ENCODE results near the gene CXCL12.

The CXCL12 gene

DNA sequence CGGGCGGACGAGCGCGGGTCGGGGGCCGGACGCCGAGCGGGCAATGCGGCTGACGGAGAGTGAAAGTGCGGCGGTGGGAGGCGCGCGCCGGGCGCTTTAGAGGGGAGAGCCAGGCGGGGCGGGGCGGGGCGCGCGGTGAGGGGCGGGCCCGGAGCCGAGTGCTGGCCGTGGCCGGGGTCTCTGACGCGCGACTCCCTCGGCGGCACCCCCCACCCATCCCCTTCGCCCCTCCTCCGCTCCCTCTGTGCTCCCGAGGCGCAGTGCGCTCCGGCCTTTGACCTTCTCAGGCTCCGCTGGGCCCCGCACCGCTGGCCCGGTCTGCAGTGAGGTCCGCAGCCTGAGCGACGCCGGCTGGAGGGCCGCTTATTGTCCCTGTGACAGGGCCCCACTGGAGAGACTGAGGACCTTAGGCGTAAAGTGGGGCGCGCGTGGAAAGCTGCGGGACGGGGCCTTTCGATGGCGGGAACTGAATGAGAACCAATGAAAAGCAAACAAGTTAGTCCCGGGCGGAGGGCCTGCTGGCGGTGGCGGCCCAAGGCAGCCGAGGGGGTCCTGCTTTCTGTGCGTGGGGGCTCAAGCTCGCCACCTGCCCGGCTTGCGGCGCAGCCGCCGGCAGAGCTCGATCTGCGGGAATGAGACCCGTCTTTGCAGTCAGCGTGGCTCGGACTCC lies at the start of gene CXCL12:
Gene CXCL12 (minus strand): TSS at position 72 of the 670 bp plus-strand sequence. CDS start 92 bp downstream, outside the sequence.
- DNase-seq = no peak

DNA sequence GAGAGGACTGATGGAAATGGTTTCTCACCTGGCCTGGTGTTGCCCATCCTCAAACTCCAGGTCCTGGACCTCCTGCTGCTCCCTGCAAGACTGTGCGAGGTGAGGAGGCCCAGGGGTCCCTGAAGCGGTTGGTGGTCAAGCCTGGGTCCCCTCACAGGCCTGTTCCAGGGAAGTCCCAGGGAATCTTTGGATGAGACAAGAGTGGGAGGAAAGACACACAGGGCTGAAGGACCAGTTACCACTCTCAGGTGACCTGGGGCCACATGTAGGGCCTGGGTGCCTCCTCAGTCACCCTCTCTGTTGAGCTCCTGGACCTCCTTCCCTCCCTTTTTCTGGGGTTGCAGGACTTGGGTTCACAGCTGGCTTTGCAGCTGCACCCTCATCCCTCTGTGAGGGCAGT lies 42.6 kb upstream of the CXCL12 start:
- DNase-seq = no peak

DNA sequence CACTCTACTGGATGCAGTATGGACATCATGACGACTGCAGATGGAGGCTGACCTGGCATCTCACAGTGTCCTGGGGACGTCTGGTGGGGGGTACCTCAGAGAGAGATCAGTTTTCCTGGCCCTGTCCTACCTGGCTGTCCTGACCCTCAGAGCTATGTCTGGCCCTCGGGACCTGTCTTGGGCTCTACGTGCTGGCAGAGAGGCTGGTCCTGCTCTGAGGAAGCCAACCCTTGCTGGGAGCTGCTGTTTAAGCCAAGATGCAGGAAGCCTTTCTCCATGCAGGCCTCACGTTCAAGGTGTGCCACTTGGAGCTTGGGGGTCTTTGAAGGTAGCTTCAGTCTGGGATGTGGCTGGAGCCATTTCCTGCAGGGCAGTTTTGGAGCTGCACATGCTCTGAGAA lies 42.1 kb upstream of the CXCL12 start:
- DNase-seq = no peak

DNA sequence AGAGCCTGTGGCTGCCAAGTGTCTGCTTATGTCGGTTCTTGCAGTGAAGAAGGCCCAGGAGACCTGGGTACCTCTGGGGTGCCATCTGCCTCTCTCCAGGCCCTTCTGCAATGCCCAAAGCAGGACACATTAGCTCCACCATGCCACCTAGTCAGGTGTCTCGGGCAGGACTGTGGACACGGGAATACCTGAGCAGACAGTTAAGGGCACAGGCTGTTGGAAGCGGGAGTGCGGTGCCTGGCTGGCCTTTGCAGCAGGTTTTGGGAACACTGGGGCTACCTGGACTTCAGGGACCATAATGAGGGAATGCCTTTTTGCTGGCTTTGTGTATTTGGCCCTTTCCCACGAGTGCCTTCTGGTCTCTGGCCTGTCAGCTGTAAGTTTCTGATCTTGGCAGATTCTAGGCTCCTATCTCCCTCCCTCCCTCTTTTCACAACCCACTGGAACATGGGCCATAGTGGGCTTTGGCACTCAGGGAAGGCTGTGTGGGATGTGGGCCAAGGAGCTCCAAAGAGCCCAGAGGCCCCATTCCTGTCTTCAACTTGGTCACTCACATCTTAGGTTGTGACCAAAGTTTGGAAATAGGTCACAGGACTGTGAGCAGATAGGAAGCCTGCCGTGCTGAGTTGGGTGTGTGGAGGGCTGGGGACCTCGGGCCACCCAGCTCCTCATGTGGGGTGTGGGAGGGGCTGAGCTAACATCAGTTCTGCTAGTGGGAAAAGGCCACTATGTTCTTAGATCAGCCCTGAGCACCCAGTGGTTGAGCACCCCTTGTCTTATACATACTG lies 41.5 kb upstream of the CXCL12 start:
- DNase-seq = no peak

DNA sequence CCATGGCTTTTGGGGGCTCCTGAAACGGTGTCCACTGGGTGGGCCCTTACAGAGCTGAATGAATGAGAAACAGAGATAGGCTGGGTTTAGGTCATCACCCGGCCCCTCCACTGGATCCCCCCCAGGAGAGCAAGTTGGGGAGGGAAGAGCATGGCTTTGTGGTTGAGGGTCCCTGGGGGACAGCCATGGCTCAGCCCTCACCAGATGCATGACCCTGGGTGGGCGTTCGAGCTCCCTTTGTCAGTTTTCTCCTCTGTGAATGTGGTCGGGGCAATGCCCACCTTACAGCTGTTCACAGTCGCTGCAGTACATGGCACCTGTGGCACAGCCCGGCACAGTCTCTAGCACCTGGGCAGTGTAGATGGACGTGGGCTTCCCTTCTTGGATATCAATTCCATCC lies 40.6 kb upstream of the CXCL12 start:
- no peak for DNase-seq

DNA sequence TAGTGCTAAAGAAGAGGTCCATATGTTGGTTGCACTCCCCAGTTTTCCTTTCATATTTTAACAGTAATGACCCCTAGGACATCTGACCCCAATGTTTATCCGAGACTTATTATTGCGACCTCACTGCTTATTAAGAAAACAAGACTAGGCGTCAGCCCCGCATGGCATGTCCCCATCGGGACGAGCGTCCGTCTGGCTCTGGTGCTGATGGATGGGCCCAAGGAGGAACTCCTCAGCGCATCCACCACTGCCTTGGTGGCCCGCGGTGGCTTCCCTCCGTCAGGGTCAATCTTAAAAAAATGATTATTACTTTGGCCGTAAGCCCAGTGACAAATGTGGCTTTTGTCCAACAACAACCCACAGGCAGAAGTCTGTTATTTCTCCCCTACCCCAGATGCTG lies 40.1 kb upstream of the CXCL12 start:
- DNase-seq = no peak

DNA sequence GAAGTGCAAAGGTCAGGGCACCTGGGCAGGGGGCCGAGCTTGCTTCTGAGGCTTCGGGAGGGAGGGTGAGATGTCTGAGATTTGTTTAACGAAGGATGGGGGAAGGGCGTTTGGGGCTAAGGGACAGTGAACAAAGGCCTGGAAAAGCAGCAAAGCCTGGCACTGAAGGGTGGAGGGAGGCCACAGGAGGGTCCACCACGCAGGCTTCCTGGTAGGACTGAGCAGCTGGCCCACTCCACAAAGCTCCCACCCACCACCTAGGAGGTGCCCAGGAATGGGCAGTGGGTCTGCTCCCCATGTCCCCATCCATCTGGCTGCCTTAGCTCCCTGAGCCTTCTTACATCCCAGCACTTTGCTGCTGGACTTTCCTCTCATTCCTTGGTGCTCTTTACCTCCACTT lies 39.4 kb upstream of the CXCL12 start:
- DNase-seq = no peak

DNA sequence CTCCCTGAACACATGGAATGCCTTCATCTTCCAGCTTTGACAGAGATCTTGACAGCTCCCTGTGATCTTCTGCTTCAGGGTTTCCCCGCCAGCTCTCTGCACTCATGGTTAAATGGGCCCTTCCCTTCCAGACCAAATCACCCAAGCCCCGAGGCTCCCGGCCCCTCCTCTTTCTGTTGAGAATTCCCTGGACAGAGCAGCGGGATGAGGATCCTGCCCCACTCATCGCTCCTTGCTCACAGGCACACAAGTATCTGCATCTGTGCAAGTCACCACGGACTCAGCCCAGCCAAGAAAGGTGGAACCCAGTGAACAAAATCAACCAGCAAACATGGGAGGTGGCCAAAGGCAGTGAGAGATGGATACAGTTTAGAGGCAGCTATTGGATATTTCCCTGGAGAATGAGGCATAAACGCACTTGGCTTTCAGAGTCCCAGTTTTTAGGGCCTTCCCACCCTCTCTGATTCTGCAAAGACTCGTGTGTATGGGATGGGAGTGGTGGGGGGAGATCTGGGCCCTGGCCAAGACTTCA lies 37.7 kb upstream of the CXCL12 start:
- DNase-seq = no peak

DNA sequence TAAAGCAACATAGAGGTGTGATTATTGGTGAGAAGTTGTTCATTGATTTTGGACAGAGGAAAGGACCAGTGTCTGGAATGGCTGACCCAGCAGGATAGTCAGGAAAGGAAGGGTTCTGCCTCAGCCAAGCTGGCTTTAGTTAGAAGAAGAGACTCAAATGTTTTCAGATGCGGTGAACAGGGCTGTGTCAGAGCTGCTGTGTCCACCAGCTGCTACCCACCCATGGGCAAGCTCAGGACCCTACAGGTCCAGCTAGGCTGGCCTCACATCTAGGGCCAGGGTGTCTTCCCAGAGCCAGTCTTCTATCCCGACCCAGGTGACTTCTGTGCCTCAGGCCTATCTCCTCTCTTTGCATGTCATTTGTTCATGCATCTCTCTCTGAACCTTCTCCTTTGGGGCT lies 37.3 kb upstream of the CXCL12 start:
- no peak for DNase-seq

DNA sequence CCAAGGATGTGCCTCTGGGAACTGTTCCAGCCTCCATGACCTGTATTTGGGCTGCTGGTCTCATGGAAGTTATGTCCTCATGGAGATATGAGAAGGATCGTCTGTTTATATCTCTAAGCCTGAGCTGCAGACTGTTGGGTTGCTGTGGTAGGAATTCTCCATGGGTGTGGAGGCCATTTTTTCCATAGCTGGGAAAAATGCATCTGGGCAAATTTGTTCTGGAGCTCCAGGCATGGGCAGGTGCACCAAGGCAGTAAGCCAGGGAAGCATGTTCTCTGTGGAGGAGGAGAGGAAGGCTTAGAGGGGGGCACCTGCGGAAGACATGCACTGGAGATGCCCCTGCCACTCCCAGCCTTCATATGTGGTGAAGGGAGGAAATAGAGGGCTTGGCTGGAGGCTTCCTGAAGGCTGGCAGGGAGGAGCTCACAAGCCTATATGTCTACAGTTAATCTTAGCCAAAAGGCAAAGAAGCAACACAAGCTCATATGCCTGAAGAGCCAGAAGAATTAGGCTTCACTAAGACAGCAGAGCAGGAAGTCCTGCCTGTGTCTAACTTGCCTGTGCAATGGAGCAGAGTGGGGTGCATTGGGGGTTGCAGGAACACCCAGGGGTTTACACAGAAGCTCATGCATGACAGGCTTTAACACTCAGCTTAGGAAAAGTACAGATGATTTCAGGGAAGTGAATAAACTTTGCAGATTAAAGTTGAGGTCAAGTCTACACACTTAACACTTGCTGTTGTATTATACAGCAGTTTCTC lies 35.1 kb upstream of the CXCL12 start:
- DNase-seq = no peak

DNA sequence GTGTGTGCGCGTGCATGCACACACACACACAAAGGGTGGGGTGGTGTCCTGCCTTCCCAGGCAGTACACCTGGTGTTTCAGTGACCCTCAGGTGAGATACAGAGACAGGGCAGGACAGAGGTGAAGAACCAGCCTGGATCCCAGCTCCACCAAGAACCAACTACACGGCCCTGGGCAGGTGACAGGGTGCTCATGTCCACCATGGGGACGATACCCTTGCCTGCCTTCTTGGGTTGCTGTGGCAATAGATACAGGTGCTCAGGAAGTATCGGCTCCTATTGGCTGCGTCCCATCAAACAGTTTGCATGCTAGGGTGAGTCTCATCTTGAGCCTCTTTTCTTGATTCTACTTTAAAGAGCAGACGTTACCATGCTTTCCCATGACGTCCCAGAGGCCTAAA lies 33.7 kb upstream of the CXCL12 start:
- DNase-seq = no peak

DNA sequence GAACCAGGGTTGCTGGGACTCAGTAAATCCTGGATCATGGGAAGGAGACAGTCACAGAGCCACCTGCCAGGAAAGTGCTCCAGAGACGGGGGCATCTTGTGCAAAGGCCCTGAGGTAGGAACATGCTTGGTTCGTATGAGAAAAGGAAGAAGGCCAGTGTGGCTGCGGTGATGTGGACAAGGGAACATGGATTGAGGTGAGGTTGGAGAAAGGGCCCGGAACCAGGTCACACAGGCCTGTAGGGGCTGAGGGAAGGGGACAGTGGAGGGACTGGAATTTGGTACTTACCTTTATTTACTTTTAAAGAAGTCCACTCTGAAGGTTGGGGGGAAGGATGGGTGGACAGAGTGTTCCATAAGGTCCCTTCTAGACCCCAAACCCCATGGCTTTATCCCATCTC lies 32.9 kb upstream of the CXCL12 start:
- DNase-seq = no peak

DNA sequence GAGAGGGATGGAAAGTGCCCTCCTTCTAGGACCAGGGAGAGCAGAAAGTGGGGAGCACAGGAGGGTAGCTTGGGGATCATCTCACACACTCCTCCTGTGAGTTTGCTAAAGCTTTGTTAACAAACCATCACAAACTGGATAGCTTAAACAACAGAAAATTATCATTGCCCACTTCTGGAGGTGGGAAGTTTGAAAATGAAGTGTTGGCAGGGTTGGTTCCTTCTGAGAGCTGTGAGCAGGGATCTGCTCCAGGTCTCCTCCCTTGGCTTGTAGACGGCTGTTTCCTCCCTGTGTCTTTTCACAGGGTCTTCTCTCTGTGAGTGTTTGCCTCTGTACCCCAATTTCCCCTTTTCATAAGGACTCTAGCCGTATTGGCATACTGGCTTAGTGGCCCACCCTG lies 32.0 kb upstream of the CXCL12 start:
- no peak for DNase-seq

DNA sequence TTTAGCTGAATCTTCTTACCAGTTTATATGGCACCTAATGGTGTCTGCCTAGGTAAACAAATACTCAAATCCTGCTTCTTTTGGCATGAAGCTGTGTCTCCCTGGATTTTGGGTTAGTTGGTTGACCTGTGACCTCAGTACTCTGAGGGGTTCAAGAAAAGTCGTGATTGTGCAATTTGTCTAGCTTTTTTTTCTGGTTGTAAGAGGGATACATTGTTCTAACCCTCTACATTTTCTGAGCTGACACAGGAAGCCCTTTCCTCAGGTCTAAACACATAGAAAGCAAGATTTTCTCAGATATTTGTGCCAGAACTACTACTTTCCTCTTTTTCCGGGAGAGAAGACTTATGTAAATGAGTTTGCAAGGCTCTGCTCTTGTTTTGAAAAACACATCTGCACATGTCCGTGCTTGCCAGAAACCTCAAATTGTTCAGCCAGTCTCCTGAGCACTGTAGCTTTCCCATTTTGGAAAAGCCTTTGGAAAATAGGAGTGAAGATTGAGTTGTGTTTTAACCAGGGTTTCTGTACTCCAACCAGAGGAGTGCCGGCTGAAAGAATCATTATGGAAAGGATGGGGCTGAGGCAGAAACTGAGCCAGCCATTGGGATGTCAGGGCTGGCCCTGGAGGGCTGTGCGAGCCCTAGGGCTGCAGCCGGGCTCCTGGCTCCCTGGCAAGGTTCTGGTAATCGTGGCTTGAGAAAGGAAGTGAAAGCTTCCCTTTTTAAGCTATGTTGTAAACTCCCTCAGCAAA lies 31.3 kb upstream of the CXCL12 start:
- DNase-seq = no peak

DNA sequence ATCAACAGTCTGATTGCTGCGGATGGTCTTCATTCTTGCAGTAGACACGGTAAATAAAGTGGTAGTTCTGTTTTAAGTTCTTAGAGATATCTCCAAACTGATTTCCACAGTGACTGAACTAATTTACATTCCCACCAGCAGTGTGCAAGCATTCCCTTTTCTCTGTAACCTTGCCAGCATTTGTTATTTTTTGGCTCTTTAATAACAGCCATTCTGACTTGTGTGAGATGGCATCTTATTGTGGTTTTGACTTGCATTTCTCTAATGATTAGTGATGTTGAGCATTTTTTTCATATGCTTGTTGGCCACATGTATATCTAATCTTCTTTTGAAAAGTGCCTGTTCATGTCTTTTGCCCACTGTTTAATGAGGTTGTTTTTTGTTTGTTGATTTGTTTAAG lies 30.2 kb upstream of the CXCL12 start:
- DNase-seq = no peak

DNA sequence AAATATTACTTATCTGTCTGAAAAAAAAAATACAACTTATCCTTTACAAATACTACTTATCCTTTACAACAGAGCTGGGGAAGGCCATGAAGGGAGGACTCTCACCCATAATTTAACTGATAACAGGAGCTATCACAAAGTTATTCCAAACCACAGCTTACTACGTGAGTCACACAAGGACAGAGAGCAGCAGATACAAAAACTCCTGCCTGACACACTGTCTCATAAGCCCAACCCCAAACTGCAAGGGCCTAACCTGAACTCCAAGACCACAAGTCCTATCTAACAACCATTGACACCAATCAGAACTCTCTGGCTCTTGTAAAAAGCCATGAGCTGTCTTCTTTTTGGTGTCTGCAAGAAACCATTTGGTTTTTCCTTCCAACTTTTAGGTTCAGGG lies 28.5 kb upstream of the CXCL12 start:
- no peak for DNase-seq

DNA sequence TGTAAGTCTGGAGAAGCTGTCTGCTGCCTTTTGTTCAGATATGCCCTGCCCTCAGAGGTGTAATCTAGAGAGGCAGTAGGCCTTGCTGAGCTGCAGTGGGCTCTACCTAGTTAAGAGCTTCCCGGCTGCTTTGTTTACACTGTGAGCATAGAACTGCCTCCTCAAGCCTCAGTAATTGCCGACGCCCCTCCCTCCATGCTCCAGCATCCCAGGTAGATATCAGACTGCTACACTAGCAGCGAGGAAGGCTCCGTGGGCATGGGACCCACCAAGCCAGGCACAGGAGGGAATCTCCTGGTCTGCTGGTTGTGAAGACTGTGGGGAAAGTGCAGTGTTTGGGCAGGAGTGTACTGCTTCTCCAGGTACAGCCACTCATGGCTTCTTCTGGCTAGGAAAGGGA lies 26.4 kb upstream of the CXCL12 start:
- DNase-seq = no peak

DNA sequence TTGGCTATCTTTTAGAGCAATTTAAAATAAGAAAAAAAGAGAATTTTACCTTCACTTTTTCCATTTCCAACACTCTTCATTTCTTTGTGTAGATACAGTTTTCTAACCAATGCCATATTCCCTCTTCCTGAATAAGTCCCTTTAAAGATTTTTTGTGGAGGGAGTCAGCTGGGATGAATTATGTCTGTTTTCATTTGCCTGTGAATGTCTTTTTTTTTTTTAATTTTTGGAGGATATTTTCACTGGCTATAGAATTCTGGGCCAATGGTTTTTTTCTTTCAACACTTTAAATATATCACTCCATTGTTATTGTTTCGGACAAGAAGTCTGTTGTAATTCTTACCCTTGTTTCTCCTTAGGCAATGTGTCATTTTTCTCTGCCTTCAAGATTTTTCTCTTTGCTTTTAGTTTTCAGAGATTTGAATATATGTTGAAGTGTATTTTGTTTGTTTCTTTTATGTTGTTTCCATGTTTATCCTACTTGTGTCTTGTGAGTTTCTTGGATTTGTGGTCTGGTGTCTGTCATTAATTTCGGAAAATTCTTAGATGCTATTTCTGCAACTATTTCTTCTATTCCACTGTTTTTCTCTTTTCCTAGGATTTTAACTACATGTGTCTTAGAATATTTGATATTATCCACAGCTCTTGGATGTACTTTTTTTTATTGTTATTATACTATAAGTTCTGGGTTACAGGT lies 20.0 kb upstream of the CXCL12 start:
- DNase-seq = no peak

DNA sequence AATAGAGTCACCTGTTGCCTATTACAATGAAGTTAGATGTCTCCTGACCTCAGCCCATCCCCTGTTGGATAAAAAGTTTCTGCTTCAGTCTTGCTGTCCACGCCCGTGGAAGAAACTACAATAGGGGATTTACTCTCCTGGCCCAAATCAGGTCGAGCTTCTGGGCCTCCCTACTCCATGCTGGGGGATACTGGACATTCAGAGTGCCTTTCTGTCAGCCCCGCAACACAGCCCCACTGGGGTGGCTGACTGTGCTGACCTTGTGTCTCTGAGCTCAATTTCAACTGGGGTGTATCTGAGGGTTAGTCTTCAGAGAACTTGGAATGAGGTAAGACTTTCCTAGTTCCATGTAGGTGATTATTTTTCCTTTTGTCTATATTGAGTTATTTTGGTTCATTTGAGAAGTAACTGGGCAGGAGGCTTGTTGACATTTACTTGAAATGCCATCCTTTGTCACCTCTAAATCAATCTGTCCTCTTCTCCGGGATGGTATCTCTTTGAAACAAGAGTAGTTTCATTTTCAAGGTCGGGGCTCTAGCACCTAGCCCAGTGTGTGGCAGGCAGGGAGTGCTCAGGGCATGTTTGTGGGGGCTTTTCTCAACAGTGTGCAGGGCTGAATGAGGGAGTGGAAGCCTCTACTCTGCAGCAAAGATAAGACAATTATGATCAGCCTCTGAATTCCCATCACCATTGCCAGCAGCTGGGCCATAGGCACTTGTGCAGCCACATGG lies 17.7 kb upstream of the CXCL12 start:
- no peak for DNase-seq

DNA sequence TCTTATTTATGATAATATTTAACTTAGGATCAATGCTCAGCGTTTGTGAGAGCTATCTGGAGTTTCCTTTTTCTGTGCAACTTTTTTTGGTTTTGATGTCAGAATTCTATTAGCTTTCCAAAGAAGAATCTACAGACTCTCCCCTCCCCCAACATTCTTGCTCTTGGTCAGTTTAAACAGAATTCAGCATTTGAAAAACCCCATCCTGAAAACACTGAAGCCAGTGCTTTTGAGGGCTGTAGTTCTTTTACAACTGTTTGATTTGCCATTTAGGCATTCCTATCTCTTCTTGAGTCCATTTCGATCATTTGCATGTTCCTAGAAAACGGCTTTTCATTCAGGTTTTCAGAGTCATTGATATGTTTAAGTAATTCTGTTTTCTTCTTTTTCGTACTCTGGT lies 15.6 kb upstream of the CXCL12 start:
- DNase-seq = no peak

DNA sequence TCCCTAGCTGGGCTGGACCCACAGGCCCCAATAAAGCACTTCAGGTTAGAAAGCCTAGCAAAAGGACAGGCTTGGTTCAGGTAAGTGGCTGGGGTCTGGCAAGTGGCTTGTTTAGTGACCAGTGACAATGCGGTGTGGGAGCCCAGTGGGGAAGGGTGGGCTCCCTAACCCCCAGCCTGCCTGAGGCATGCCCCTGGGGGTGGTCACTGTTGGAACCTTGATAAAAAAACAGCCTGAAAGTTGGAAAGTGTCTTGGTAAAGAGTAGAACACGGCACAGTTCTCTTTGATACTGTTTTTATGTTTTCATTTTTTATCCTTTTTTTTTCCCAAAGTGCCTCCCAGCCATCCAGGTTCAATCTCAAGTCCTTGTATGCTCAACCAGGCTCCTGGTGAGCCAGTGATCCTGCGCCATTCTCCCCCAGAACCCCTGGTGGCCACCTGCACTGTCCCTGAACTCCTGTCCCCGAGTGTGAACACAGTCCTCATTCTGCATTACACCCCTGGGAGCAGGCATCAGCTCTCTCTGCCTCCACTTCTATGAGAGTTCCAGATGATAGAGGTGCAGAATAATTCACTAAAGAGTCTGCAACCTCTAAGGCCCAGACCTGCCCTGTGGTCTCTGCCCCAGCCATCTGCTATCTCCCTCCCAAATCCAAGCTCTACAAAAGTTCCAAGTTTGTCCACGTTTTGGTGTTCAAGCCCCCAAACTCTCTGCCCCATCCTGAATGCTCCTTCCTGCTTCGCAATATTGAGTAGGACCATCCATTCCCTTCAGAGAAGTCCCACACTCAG lies 15.0 kb upstream of the CXCL12 start:
- DNase-seq = no peak

All from activated T-cell treated with anti-CD3 and anti-CD28 coated beads, Interleukin-2, amount 50 U/mL, for 1 hour (primary cell).